ENCODE measurements around the gene ZC2HC1C. TPM values are rescaled to one million over a fixed set of nuclear protein-coding genes. Genes with fewer than 3 reads are reported as not detected.

The ZC2HC1C gene
- polyA plus RNA-seq, 1 donor from 2014 or later: 3.9 TPM

DNA sequence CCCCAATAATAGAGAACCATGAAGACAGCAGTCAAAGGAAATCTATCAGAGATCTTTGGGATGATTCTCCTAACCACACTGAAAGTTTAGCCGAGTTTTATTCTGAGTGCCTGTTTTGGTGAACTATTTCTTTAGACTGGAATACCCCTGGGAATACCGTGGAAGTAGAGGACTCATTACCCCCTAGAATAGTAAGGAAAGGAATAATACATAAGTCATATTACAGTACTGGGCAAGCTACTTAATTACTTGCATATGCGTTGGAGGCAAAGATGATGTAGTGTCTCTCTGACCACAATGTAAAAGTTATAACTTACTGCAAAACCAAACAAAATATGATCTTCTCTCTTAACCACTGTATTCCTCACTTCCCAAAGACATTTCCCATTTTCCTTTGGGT lies 25.5 kb downstream of the ZC2HC1C start:
- no peak overlapping the region for H2AFZ ChIP-seq (ENCODE audit: low read depth, low read length)
- no peak overlapping the region for H3K9ac ChIP-seq (ENCODE audit: low read length)
- TF ChIP-seq MXI1 (conservative IDR thresholded peaks at IDR 0.05; ENCODE audit: poor library complexity, severe bottlenecking): no peak
- TF ChIP-seq POLR2AphosphoS5 (IDR thresholded peaks at IDR 0.05): no peak
- TF ChIP-seq EZH2 (IDR thresholded peaks at IDR 0.05; ENCODE audit: borderline replicate concordance, insufficient read depth, low read length, poor library complexity, severe bottlenecking): no peak
- TF ChIP-seq EP300 (conservative IDR thresholded peaks at IDR 0.05; ENCODE audit: poor library complexity, severe bottlenecking): no peak
- TF ChIP-seq, protein P1, sequence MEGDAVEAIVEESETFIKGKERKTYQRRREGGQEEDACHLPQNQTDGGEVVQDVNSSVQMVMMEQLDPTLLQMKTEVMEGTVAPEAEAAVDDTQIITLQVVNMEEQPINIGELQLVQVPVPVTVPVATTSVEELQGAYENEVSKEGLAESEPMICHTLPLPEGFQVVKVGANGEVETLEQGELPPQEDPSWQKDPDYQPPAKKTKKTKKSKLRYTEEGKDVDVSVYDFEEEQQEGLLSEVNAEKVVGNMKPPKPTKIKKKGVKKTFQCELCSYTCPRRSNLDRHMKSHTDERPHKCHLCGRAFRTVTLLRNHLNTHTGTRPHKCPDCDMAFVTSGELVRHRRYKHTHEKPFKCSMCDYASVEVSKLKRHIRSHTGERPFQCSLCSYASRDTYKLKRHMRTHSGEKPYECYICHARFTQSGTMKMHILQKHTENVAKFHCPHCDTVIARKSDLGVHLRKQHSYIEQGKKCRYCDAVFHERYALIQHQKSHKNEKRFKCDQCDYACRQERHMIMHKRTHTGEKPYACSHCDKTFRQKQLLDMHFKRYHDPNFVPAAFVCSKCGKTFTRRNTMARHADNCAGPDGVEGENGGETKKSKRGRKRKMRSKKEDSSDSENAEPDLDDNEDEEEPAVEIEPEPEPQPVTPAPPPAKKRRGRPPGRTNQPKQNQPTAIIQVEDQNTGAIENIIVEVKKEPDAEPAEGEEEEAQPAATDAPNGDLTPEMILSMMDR (IDR thresholded peaks at IDR 0.05; ENCODE audit: poor library complexity, severe bottlenecking): no peak
- TF ChIP-seq RAD21 (conservative IDR thresholded peaks at IDR 0.05): no peak
- TF ChIP-seq TAF1 (IDR thresholded peaks at IDR 0.05; ENCODE audit: low read depth): no peak
- no peak for TF ChIP-seq SMC3 (conservative IDR thresholded peaks at IDR 0.05; ENCODE audit: poor library complexity)
- TF ChIP-seq, protein P2, sequence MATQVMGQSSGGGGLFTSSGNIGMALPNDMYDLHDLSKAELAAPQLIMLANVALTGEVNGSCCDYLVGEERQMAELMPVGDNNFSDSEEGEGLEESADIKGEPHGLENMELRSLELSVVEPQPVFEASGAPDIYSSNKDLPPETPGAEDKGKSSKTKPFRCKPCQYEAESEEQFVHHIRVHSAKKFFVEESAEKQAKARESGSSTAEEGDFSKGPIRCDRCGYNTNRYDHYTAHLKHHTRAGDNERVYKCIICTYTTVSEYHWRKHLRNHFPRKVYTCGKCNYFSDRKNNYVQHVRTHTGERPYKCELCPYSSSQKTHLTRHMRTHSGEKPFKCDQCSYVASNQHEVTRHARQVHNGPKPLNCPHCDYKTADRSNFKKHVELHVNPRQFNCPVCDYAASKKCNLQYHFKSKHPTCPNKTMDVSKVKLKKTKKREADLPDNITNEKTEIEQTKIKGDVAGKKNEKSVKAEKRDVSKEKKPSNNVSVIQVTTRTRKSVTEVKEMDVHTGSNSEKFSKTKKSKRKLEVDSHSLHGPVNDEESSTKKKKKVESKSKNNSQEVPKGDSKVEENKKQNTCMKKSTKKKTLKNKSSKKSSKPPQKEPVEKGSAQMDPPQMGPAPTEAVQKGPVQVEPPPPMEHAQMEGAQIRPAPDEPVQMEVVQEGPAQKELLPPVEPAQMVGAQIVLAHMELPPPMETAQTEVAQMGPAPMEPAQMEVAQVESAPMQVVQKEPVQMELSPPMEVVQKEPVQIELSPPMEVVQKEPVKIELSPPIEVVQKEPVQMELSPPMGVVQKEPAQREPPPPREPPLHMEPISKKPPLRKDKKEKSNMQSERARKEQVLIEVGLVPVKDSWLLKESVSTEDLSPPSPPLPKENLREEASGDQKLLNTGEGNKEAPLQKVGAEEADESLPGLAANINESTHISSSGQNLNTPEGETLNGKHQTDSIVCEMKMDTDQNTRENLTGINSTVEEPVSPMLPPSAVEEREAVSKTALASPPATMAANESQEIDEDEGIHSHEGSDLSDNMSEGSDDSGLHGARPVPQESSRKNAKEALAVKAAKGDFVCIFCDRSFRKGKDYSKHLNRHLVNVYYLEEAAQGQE (IDR thresholded peaks at IDR 0.05; ENCODE audit: borderline replicate concordance): no peak
- H3K4me3 ChIP-seq (ENCODE audit: low read length): no peak overlapping the region
- no peaks in the 10 kb centered on the region for H3K27me3 ChIP-seq (ENCODE audit: insufficient read depth, low read depth, low read length)
- H3K79me2 ChIP-seq (replicated peaks; ENCODE audit: insufficient read depth, low read length): no peaks in the 10 kb centered on the region
- no peak overlapping the region for H3K27ac ChIP-seq (ENCODE audit: low read length)
- H3K36me3 ChIP-seq (ENCODE audit: insufficient read depth, low read length): no peaks in the 10 kb centered on the region
- no peaks in the 10 kb centered on the region for H3F3A ChIP-seq (ENCODE audit: insufficient read depth, low read length, poor library complexity, severe bottlenecking)
- no peaks in the 10 kb centered on the region for H4K20me1 ChIP-seq (ENCODE audit: insufficient read depth)
- no peaks in the 10 kb centered on the region for H3K9me3 ChIP-seq (ENCODE audit: low read length)
- no peak overlapping the region for H3K4me2 ChIP-seq (ENCODE audit: low read length)
- H3K9me2 ChIP-seq (ENCODE audit: insufficient read depth, low read length): no peaks in the 10 kb centered on the region

DNA sequence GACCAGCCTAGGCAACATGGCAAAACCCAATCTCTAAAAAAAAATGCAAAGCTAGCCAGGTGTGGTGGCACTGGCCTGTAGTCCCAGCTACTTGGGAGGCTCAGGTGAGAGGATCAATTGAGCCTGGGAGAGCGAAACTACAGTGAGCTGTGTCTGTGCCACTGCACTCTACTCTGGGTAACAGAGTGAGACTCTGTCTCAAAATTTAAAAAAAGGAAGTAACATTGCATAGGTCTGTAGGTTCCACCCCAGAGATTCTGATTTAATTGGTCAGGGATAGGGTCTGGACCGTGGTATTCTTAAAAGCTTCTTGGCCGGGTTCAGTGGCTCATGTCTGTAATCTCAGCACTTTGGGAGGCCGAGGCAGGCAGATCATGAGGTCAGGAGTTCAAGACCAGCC lies 26.2 kb downstream of the ZC2HC1C start:
- TF ChIP-seq, protein P1 (IDR thresholded peaks at IDR 0.05; ENCODE audit: poor library complexity, severe bottlenecking): no peak
- no peak for TF ChIP-seq POLR2AphosphoS5 (IDR thresholded peaks at IDR 0.05)
- no peak for TF ChIP-seq EP300 (conservative IDR thresholded peaks at IDR 0.05; ENCODE audit: poor library complexity, severe bottlenecking)
- TF ChIP-seq EZH2 (IDR thresholded peaks at IDR 0.05; ENCODE audit: borderline replicate concordance, insufficient read depth, low read length, poor library complexity, severe bottlenecking): no peak
- TF ChIP-seq TAF1 (IDR thresholded peaks at IDR 0.05; ENCODE audit: low read depth): no peak
- no peaks in the 10 kb centered on the region for H3K36me3 ChIP-seq (ENCODE audit: insufficient read depth, low read length)
- no peak overlapping the region for H3K4me2 ChIP-seq (ENCODE audit: low read length)
- no peaks in the 10 kb centered on the region for H3K9me3 ChIP-seq (ENCODE audit: low read length)
- no peaks in the 10 kb centered on the region for H3K79me2 ChIP-seq (replicated peaks; ENCODE audit: insufficient read depth, low read length)
- no peaks in the 10 kb centered on the region for H3K9me2 ChIP-seq (ENCODE audit: insufficient read depth, low read length)
- no peaks in the 10 kb centered on the region for H4K20me1 ChIP-seq (ENCODE audit: insufficient read depth)
- no peaks in the 10 kb centered on the region for H3F3A ChIP-seq (ENCODE audit: insufficient read depth, low read length, poor library complexity, severe bottlenecking)
- no peak overlapping the region for H3K27ac ChIP-seq (ENCODE audit: low read length)
- no peak overlapping the region for H3K4me3 ChIP-seq (ENCODE audit: low read length)
- H3K9ac ChIP-seq (ENCODE audit: low read length): no peak overlapping the region
- H3K27me3 ChIP-seq (ENCODE audit: insufficient read depth, low read depth, low read length): no peaks in the 10 kb centered on the region
- H2AFZ ChIP-seq (ENCODE audit: low read depth, low read length): no peak overlapping the region
